Measurements from ENCODE around the gene LSM5.

- TF ChIP-seq, protein P1, sequence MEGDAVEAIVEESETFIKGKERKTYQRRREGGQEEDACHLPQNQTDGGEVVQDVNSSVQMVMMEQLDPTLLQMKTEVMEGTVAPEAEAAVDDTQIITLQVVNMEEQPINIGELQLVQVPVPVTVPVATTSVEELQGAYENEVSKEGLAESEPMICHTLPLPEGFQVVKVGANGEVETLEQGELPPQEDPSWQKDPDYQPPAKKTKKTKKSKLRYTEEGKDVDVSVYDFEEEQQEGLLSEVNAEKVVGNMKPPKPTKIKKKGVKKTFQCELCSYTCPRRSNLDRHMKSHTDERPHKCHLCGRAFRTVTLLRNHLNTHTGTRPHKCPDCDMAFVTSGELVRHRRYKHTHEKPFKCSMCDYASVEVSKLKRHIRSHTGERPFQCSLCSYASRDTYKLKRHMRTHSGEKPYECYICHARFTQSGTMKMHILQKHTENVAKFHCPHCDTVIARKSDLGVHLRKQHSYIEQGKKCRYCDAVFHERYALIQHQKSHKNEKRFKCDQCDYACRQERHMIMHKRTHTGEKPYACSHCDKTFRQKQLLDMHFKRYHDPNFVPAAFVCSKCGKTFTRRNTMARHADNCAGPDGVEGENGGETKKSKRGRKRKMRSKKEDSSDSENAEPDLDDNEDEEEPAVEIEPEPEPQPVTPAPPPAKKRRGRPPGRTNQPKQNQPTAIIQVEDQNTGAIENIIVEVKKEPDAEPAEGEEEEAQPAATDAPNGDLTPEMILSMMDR (IDR thresholded peaks at IDR 0.05): no peak
- no peak for TF ChIP-seq POLR2A (IDR thresholded peaks at IDR 0.05)
Observed at GRCh38 chr7:32535162-32535702, 45.1 kb upstream of the LSM5 start.
